OCI-LY3 (cell line): Measurements from ENCODE around the gene NYAP2.

ENCODE experiments used
- EZH2phosphoT487 ChIP-seq: fragments of 200-600 bp; shearing (Covaris generic); IDR thresholded peaks from 2 replicates; pipeline ENCODE4 v1.6.1; 2018; ENCODE audit warnings: antibody characterized with exemption, mixed run types, low read depth
- TF ChIP-seq, protein P1 (sequence below): fragments of 200-600, 300-600 bp; sonication (generic); IDR thresholded peaks from 2 replicates; pipeline ENCODE4 v1.5.1; 2014; ENCODE audit warnings: antibody characterized with exemption, low read length, low read depth

GRCh38 chr2:225598426-225598825 lies 198.9 kb downstream of the NYAP2 start:
- TF ChIP-seq, protein P1, sequence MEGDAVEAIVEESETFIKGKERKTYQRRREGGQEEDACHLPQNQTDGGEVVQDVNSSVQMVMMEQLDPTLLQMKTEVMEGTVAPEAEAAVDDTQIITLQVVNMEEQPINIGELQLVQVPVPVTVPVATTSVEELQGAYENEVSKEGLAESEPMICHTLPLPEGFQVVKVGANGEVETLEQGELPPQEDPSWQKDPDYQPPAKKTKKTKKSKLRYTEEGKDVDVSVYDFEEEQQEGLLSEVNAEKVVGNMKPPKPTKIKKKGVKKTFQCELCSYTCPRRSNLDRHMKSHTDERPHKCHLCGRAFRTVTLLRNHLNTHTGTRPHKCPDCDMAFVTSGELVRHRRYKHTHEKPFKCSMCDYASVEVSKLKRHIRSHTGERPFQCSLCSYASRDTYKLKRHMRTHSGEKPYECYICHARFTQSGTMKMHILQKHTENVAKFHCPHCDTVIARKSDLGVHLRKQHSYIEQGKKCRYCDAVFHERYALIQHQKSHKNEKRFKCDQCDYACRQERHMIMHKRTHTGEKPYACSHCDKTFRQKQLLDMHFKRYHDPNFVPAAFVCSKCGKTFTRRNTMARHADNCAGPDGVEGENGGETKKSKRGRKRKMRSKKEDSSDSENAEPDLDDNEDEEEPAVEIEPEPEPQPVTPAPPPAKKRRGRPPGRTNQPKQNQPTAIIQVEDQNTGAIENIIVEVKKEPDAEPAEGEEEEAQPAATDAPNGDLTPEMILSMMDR, result no peak
- no peak for TF ChIP-seq EZH2phosphoT487
